Stimulated activated naive CD8-positive, alpha-beta T cell treated with anti-CD3 and anti-CD28 coated beads, Interleukin-15, amount 100 ng/mL, for 72 hours (primary cell): Measurements from ENCODE around the gene JARID2.

Experiments
- ATAC-seq: fragments of 150-1000 bp; cut with Tn5 transposase; 2 replicates; pipeline ENCODE4 v1.10.0; 2021; ENCODE audit warnings: mild to moderate bottlenecking, moderate library complexity
- DNase-seq, 2 donors: peaks; one replicate each; pipeline ENCODE4 v3.0.0; 2021 to 2022
- H3K27ac Mint-ChIP-seq, 2 donors: one replicate each; pipeline ENCODE4 v1.8.0; 2022; ENCODE audit warnings: mild to moderate bottlenecking in 2 of 2, mixed read lengths in 2 of 2, moderate library complexity in 2 of 2
- H3K27me3 Mint-ChIP-seq: one replicate; pipeline ENCODE4 v1.8.0; 2022; ENCODE audit warnings: mixed read lengths
- H3K4me1 Mint-ChIP-seq: one replicate; pipeline ENCODE4 v1.8.0; 2022; ENCODE audit warnings: mild to moderate bottlenecking, mixed read lengths
- H3K4me3 Mint-ChIP-seq, 2 donors: one replicate each; pipeline ENCODE4 v1.8.0; 2022; ENCODE audit warnings: mild to moderate bottlenecking in 2 of 2, mixed read lengths in 2 of 2, moderate library complexity in 1 of 2
- H3K9me3 Mint-ChIP-seq, 2 donors: one replicate each; pipeline ENCODE4 v1.8.0; 2022; ENCODE audit warnings: mixed read lengths in 2 of 2

Gene JARID2

DNA sequence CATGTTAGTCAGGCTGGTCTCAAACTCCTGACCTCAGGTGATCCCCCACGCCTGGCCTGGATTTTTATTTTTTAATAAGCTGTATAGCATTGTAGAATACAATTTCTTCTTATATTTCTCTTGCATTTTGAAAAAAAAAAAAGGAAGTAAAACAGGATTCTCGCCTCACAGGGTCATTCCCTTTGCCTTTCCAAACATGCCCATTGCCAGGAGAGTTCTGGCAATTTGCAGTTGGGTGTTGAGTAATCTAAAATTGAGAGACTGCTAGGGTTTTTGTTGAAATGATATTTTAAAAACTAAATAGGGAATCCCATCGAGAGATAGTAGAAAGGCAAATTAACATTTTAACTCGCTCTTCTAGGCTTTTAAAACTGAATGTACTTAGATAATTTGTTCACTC, 196.1 kb downstream of the JARID2 start:
- Mint-ChIP-seq H3K27me3 (no peaks in the 10 kb centered on the region), H3K9me3 (no peaks in the 10 kb centered on the region), H3K4me1 (peaks cover 87% of the 10 kb centered on the region), H3K4me3 (no peak overlapping the region), H3K27ac (no peak overlapping the region)
- ATAC-seq (no peak), DNase-seq (no peak)

DNA sequence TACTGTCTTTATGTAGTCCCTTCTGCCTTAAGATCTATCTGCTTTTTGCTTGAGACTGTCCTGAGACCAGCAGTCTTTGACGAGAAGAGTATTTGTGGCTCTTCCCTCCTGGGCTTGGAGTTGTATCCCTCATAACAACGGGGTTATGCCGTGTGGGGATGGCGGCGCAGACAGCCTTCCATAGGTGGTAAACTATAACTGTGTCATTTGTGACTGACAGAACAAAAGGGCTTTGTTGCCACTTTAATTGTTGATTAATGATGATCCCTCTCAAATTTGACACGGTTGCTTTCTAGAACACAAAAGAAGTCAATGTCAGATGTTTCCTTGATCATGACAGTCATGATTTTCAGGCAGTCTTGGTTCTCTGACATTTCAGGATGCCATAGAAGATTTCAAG, 196.6 kb downstream of the JARID2 start:
- Mint-ChIP-seq H3K9me3 (no peaks in the 10 kb centered on the region), H3K27me3 (no peaks in the 10 kb centered on the region), H3K4me1 (peaks cover 87% of the 10 kb centered on the region), H3K4me3 (no peak overlapping the region), H3K27ac (no peak overlapping the region)
- no peak for DNase-seq
- ATAC-seq = no peak

DNA sequence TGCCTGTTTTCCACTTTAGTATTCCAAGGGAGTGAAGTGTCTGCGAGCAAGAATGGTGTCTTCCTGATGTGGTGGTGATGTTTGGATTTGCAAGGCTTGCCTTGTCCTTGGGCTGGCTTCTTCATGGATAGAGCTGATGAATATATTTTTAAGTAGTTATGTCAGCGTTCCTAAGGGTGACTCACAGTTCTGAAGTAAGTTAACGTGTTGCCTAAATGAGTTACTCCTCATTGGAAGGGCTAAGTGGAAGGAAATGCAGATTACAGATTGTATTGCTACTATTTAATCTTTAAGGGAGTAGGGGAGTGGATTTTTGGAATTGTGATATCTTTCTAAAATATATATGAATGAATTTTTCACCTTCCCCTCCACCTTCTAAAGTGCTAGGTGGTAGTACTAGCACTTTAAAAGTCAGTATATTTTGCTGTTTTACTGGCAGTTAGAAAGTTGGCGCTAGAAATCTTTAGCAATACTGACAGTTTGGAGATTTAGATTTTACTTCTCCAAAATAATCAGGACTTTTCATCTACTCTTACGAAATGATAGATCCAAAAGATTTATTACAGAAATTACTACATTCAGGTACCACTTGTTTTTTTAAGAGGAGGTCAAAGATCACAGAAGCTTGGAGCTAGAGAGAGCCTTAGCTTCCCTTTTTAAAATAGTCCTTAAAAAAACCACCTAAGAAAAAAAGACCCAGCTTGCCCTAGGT, 197.4 kb downstream of the JARID2 start:
- H3K27me3 Mint-ChIP-seq = no peaks in the 10 kb centered on the region
- H3K27ac Mint-ChIP-seq = no peak overlapping the region

DNA sequence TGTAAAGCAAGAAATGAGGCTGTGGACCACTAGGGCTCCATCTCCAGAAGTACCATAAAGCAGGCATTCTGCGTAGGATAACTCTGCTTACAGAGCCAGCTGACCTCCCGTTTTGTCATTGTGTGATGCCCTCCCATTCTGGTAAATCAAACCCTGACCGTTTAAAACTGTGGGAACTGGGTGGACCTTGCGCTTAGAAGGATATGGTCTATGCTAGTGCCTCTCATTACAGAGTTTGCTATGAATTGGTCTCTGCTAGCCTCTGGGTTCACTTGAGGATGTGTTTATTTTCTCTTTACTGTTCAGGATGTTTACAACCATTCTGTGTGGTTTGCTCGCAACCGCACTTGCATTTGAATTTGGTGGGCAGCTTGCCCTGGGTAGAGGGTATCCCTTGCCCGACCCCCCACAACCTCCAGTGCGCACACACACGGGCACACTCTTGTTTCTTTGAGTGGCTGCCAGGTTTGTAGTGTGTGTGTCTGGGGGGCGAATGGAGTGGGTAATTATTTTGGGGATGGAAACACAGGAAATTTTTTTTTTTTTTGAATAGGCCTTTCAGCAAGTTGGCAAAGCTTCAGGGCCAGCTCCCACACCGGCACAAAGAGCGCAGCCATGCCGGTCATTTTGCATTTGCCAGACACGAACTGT, 198.3 kb downstream of the JARID2 start:
- Mint-ChIP-seq H3K27me3 (no peaks in the 10 kb centered on the region), H3K4me3 (no peak overlapping the region), H3K27ac (peak overlapping the region in 1 of 2 donors; percentile 54), H3K9me3 (no peaks in the 10 kb centered on the region), H3K4me1 (peaks cover 84% of the 10 kb centered on the region)
- ATAC-seq (no peak), DNase-seq (no peak)

More for the DNA sequence above, 197.4 kb downstream of the JARID2 start:
- DNase-seq (no peak), ATAC-seq (no peak)
- Mint-ChIP-seq H3K4me3 (no peak overlapping the region), H3K9me3 (no peaks in the 10 kb centered on the region), H3K4me1 (peaks cover 87% of the 10 kb centered on the region)

DNA sequence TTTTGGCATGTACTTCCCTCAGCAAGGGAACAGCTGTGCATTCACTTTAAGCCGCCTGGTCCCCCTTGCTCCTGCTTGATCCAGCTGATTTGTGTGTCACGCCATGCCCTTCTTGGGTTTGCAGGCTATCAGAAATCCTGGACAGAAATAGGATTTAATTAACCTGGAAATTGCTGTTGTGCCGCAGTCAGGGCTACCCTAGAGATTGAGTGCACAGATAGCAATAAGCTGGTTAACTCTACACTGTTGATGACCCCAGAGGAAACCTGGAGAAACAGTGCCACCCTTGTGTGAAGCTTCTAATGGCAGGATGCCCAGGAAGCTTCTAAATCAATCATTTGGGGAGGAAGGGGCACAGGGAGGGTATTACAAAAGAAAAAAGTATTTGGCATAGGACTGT, 199.0 kb downstream of the JARID2 start:
- no peak for DNase-seq
- H3K27me3 Mint-ChIP-seq = no peaks in the 10 kb centered on the region
- no peak for ATAC-seq
- peak overlapping the region in 1 of 2 donors; percentile 24 for H3K27ac Mint-ChIP-seq
- H3K4me3 Mint-ChIP-seq = no peak overlapping the region
- H3K4me1 Mint-ChIP-seq = peaks cover 82% of the 10 kb centered on the region
- no peaks in the 10 kb centered on the region for H3K9me3 Mint-ChIP-seq

DNA sequence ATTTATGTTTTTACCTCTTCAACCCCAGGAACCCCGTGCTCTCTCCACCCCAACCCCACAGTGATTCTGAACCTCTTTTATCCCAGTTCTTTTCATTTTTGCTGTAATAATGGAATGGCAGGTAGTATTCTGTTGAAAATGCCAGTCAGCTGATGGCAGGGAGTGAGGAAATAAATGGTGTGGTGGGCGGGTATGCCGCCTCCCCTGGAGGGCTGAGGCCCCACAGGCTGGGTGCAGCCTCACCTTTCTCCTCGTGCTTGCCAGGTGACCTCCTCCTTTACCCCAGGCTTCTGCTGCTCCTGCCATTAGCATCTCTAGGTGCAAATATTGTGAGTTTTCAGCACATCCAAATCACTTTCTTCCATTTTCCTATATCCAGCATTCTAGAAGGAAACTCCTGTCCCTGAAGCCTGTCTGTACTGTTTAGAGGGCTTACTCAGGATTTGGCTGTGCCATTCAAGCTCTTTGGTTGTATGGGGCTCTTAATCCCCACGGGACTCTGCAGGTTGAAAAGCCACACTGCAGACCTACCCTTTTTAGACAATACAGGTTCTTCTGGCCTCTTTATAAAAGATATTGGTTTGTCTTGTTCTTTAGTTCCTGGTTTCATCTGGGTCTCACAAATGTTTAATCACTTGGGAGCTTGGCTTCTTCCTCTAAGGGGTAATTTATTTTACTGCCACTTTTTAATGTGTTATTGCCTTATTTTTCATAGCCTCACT, 201.8 kb downstream of the JARID2 start:
- H3K4me3 Mint-ChIP-seq = no peak overlapping the region
- no peaks in the 10 kb centered on the region for H3K9me3 Mint-ChIP-seq
- no peak for DNase-seq
- H3K27me3 Mint-ChIP-seq = no peaks in the 10 kb centered on the region
- peak overlapping the region; percentile 5 to 93 for H3K27ac Mint-ChIP-seq
- H3K4me1 Mint-ChIP-seq = peaks cover 85% of the 10 kb centered on the region
- ATAC-seq = no peak

DNA sequence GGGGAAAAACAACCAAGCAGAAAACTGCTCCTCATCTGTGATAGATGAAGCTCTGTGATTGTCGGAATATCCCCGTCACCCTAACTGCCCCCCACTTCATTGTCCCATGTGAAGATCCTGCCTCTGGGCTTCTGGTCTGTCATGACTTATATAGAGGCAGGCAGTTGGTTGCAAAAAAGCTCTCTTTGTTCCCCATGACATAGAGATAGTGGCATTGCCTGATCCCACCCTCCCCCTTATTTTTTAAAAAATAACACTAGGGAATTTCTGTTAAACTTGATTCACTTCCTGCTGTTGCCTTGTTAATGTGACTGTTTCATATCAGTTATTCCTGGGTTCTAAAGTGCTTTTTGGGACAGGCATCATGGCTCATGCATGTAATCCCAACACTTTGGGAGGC, 203.1 kb downstream of the JARID2 start:
- Mint-ChIP-seq H3K27ac (no peak overlapping the region), H3K9me3 (no peaks in the 10 kb centered on the region), H3K27me3 (no peaks in the 10 kb centered on the region), H3K4me1 (peaks cover 85% of the 10 kb centered on the region), H3K4me3 (no peak overlapping the region)
- no peak for DNase-seq
- no peak for ATAC-seq

DNA sequence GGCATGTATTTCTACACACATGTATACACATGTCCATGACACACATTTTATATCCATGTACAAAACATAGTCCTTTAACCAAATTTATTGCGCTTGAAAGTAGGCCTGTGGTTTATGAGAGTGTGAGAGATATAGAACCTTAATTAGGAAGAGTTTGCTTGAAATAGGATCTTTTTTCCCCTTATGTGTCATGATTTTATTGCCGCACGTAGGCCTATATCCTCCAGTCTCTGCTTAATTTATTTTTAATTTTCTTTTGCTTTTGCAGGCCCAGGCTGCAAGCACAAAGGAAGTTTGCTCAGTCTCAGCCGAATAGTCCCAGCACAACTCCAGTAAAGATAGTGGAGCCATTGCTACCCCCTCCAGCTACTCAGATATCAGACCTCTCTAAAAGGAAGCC, 205.9 kb downstream of the JARID2 start:
- Mint-ChIP-seq H3K9me3 (no peaks in the 10 kb centered on the region), H3K4me3 (peak overlapping the region; percentile 7 to 29), H3K27ac (peak overlapping the region; percentile 28 to 40), H3K4me1 (peaks cover 69% of the 10 kb centered on the region), H3K27me3 (no peaks in the 10 kb centered on the region)
- DNase-seq = no peak
- no peak for ATAC-seq

DNA sequence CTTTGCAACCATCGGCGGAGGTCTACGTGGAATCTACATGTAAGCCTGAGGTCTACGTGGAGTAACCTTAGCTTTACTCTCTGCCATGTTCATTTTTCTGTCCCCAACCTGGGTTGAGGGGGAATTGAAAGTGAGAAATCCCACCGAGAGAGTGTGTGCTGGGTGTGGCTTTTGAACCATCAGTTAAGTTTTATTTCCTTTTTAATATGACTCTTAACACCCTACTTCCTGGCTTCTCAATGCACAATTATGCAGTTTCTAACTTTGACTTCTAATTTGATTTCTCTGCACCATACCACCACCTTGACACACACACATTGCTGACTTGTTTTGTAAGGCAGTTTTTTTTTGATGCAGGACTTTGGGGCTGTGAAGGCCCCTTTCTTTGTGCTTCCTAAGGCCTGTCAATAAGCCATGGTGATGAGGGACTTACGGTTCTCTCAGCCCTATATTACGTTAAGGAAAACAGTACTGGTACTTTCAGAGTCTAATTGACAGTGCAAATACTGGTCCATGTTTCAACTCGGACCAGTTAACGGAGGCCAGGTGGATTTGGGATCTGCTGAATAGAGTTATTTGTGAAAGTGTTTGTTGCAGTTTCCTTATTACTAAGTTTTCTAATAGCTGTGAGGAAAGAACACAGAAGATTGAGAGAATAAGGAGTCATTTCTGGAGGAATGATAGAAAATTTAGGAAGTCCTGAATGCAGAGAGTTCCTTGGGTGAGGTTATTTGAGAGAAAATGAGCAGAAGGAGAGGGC, 206.5 kb downstream of the JARID2 start:
- peak overlapping the region in 1 of 2 donors; percentile 40 for H3K27ac Mint-ChIP-seq
- DNase-seq = no peak
- H3K9me3 Mint-ChIP-seq = no peaks in the 10 kb centered on the region
- no peaks in the 10 kb centered on the region for H3K27me3 Mint-ChIP-seq
- peak overlapping the region; percentile 29 to 41 for H3K4me3 Mint-ChIP-seq
- H3K4me1 Mint-ChIP-seq = peaks cover 68% of the 10 kb centered on the region
- ATAC-seq = peak; percentile 61

DNA sequence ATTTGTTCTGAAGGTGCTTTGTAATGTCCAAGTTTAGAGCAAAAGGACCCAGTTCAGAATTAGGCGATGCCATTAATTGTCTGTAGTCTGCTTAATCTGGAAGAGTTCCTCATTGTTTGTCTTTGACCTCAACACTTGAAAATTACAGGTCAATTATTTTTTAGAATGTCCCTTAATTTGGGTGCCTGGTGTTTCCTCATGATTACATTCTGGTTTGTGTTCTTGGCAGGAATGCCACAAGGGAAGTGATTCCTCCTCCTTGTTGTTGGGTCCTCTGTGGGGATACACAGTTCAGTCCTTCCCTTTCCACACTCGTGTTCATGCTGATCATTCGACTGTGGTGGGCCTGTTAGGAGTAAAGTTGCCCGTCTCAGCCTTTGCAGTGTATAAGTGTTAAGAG, 207.3 kb downstream of the JARID2 start:
- H3K27ac Mint-ChIP-seq = no peak overlapping the region
- no peaks in the 10 kb centered on the region for H3K27me3 Mint-ChIP-seq
- H3K4me1 Mint-ChIP-seq = peaks cover 63% of the 10 kb centered on the region
- DNase-seq (no peak), ATAC-seq (no peak)
- no peak overlapping the region for H3K4me3 Mint-ChIP-seq
- H3K9me3 Mint-ChIP-seq = no peaks in the 10 kb centered on the region

DNA sequence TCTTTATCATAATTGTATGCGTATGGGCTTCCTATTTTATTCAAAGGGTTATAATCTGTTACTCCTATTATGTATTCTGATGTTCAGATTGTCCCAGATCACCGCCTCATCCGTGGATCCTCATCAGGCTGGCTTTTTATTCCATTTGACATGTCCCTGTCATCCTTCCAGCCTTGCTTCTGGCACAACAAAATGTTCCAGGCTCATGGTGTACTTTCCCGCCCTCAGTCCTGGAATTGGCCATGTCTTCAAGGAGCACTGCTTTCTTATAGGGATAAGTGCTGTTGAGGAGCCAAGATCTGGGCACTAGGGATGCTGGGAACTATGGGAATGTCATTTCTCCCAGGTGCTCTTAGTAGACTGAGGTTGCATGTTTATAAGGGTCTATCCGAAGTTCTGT, 207.8 kb downstream of the JARID2 start:
- Mint-ChIP-seq H3K27ac (no peak overlapping the region), H3K9me3 (no peaks in the 10 kb centered on the region), H3K4me3 (no peak overlapping the region), H3K4me1 (peaks cover 63% of the 10 kb centered on the region), H3K27me3 (no peaks in the 10 kb centered on the region)
- no peak for ATAC-seq
- DNase-seq = no peak

DNA sequence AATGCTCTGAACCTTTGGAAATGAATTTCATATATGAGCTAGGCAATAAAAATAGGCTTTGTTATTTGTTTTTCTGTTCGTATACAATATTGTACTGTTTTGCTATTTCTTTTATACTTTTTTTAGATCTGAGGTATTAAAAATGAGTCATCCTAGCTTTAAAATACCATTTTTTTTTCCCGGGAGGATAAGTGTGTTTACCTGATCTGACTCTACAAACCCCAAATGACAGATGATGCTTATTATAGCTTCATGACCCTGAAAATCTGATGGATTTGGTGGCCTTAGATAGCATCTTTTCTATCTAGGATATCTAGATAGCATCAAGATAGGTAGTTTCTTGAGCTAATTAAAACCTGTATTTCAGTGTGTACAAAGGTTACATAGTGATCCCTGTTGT, 210.6 kb downstream of the JARID2 start:
- H3K4me3 Mint-ChIP-seq = no peak overlapping the region
- H3K27me3 Mint-ChIP-seq = no peaks in the 10 kb centered on the region
- no peak overlapping the region for H3K27ac Mint-ChIP-seq
- DNase-seq (no peak), ATAC-seq (no peak)
- H3K9me3 Mint-ChIP-seq = no peaks in the 10 kb centered on the region
- H3K4me1 Mint-ChIP-seq = peaks cover 69% of the 10 kb centered on the region

DNA sequence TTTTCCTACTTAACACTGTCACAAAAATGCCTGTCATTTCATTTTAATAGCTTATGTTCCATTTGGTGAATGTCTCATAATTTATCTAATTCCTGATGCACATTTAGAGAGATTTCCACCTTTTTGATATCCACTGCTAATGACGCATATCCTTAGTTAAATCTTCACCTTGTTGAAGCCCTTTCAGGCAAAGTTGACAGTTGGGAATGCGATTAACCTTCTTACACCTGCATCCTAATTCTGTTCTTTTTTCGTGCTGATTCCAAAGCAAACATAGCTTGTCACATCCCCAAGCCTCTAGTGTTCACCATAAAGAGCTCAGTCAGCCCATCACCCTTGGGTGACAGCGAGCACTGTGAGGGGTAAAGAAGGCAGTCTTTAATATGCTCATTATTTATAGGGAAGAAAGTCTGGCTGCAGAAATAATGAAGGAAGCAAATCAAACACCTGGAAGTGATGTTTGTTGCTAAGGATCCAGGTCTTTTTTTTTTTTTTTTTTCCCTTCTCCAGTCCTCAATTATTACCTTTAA, 211.3 kb downstream of the JARID2 start:
- Mint-ChIP-seq H3K27me3 (no peaks in the 10 kb centered on the region), H3K27ac (peak overlapping the region in 1 of 2 donors; percentile 44), H3K9me3 (no peaks in the 10 kb centered on the region), H3K4me3 (no peak overlapping the region), H3K4me1 (peaks cover 67% of the 10 kb centered on the region)
- ATAC-seq (no peak), DNase-seq (no peak)

DNA sequence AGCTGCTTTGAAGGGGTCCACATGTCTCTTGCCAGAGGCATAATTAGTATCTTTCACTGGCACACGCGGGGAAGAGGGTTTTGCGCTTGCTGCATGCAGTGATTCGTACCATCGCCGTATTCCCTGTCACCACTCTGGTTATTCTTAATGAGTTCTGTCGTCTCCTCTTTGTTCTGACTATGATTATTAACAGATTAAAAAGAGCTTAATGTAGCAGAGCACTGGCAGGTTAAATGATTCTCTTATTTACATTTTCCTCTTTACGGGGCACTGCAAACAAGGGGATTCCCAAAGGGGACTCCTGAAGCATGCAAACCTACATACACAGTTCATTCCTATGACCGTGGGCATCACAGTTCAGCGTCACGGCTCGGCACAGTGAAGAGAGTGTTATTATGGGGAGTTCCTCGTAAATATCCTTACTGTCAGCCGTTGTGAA, 212.2 kb downstream of the JARID2 start:
- Mint-ChIP-seq H3K4me1 (peaks cover 68% of the 10 kb centered on the region), H3K9me3 (no peaks in the 10 kb centered on the region), H3K27me3 (no peaks in the 10 kb centered on the region), H3K27ac (no peak overlapping the region), H3K4me3 (no peak overlapping the region)
- DNase-seq = no peak
- ATAC-seq = no peak

DNA sequence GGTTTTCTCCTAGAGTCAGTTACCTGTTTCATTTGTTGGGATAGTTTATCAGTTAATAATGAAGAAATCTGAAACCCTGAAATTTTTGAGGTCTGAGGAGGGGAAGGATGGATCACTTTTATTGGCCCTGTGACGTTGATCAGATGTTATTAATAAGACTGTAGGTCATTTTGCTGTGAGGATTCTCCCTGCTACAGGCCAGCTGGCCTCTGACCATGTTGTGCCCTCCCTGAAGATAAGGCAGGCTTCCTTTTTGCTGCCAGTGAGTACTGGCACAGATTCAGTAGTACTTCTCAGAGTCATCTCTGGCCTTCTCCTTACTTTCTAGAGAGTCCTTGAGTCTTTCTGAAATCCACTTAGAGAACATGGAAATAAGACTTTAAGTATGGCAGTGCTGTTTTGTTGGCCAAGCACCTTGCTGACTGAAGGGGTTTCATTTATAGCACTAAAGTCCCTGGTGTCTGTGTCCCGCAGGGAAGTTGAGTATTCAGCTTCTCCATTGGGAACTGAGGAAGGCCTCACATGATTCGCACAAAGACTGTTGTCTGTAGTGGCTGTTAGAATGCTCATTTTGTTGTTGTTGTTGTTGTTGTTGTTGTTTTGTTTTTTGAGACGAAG, 214.3 kb downstream of the JARID2 start:
- Mint-ChIP-seq H3K27me3 (no peaks in the 10 kb centered on the region), H3K4me3 (no peak overlapping the region), H3K9me3 (no peaks in the 10 kb centered on the region), H3K4me1 (peaks cover 66% of the 10 kb centered on the region), H3K27ac (peak overlapping the region; percentile 5 to 44)
- no peak for DNase-seq
- no peak for ATAC-seq
